H1 (cell line): ENCODE results near the gene DUSP3. TPM values are rescaled to one million over a fixed set of nuclear protein-coding genes. Genes with fewer than 3 reads are reported as not detected.

Experiments
- EGR1 ChIP-seq: IDR thresholded peaks from 2 replicates; pipeline ENCODE4 v1.6.1; 2011; ENCODE audit warnings: low read depth, low read length, borderline replicate concordance
- GABPA ChIP-seq: IDR thresholded peaks from 2 replicates; pipeline ENCODE4 v1.6.1; 2011; ENCODE audit warnings: mild to moderate bottlenecking, low read length, moderate library complexity, borderline replicate concordance; ENCODE audit not compliant: insufficient read depth
- GTF2F1 ChIP-seq: IDR thresholded peaks from 2 replicates; pipeline ENCODE4 v1.6.1; 2012; ENCODE audit warnings: low read depth, low read length, improper control_type of control experiment, borderline replicate concordance
- JUN ChIP-seq: IDR thresholded peaks from 2 replicates; pipeline ENCODE4 v1.6.1; 2011; ENCODE audit warnings: low read depth, mild to moderate bottlenecking, improper control_type of control experiment, low read length
- MAFK ChIP-seq: IDR thresholded peaks from 2 replicates; pipeline ENCODE4 v1.6.1; 2012; ENCODE audit warnings: low read depth, mild to moderate bottlenecking, improper control_type of control experiment, low read length
- POLR2AphosphoS5 ChIP-seq: IDR thresholded peaks from 2 replicates; pipeline ENCODE4 v1.6.1; 2011; ENCODE audit warnings: low read depth, low read length
- RXRA ChIP-seq: IDR thresholded peaks from 2 replicates; pipeline ENCODE4 v1.6.1; 2011; ENCODE audit warnings: low read depth, mild to moderate bottlenecking, low read length, moderate library complexity; ENCODE audit not compliant: insufficient read depth
- SIX5 ChIP-seq: IDR thresholded peaks from 2 replicates; pipeline ENCODE4 v1.6.1; 2011; ENCODE audit warnings: mild to moderate bottlenecking, low read depth, low read length
- polyA plus RNA-seq, 7 experiments: library from polyadenylated mRNA; depleted of rRNA in 3 of 7; stranded (reverse) in 5 of 7; unstranded in 2 of 7; fragments of >200 nt in 5 of 7; fragments of 200-250 nt in 2 of 7; gene quantifications; 1 replicate in 5 of 7; 2 replicates in 1 of 7; 4 replicates in 1 of 7; pipeline versions ENCODE4 v1.2.1 to v1.2.3, GENCODE V29; 2011 to 2013; ENCODE audit warnings: missing spikeins in 2 of 7, mixed read lengths in 2 of 7
- total RNA-seq: library from RNA; stranded (reverse); fragmentation: NEBNext Ultra II Directional; extraction: Animal tissue kit (Norgen Biotek cat#: 25700); gene quantifications from 2 replicates; pipeline ENCODE4 v1.2.1, GENCODE V29; 2021

The DUSP3 gene
- total and polyA plus RNA-seq, 2 of the 8 experiments (the other 6 are each of a cell fraction or from before 2014, with no cell fraction given), result 15.1 to 21.2 TPM

DNA sequence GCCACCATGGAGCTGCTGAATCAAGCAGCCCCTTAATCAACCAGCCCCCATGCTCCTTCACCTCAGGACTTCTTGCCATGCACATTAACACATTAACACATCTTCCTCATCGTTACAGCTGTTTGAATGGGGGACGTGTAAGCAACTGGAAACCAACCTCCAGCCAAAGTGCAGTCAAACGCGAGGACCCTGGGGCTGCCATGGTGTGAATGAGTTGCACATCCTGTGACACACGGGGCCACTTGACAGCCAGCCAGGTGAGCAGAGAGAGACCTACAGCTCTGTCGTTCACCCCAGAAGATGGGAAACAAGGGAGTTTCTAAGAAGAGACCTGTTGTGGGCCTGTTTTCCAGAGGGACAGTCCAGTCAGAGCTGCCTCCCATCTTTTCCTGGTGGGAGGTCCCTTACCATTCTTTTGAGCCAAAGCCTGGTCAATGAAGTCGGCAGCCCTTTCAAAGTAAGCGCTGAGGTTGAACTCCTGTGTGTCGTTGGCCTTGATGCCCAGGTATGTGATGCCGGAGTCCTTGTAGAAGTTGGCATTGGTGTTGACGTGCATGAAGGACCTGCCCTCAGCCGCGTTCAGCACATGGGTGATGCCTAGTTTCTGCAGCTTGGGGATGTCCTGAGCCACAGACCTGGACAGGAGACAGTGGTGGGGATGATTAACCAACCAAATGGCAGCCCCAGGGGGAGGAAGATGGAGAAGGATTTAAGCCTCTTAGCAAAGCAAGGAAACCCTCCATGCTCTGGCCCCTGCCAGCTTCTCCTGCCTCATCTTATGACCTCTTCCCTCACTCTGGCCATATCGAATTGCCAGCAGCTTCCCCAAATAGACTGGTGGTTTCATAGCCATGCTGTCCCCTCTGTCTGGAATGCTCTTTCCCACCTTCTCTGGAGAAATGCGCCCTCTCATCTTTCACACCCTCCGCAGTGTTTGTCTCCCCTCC is 4.2 kb downstream of the DUSP3 start (continued):
- no peak for TF ChIP-seq RXRA
- no peak for TF ChIP-seq GTF2F1
- no peak for TF ChIP-seq GABPA
- TF ChIP-seq EGR1, result no peak
- TF ChIP-seq MAFK, result no peak
- TF ChIP-seq SIX5, result no peak
- TF ChIP-seq POLR2AphosphoS5, result no peak
- no peak for TF ChIP-seq JUN
